Liver (tissue), 9 donors: ENCODE measurements around the gene RASA4B. TPM values are rescaled to one million over a fixed set of nuclear protein-coding genes. Genes with fewer than 3 reads are reported as not detected.
"Not testable (repeated sequence)": the region's sequence is repeated elsewhere in the genome, so short reads cannot be mapped to it uniquely, and the experiment has no call there.

ENCODE experiments used
- DNase-seq: peaks from one replicate; pipeline ENCODE4 v3.0.0-alpha.2; 2017; ENCODE audit warnings: low spot score
- H3K27ac ChIP-seq, 2 donors: one replicate each; pipeline ENCODE4 v1.7.0; 2013; ENCODE audit warnings: inconsistent platforms in 2 of 2, low read length in 2 of 2, control low read depth in 1 of 2, low read depth in 1 of 2, mild to moderate bottlenecking in 1 of 2
- H3K27me3 ChIP-seq, 4 donors: one replicate each; pipeline versions ENCODE4 v1.6.1 to v1.7.0; 2013; ENCODE audit warnings: low read length in 3 of 4, inconsistent platforms in 1 of 4, mild to moderate bottlenecking in 1 of 4, moderate library complexity in 1 of 4; ENCODE audit not compliant: control insufficient read depth in 4 of 4, insufficient read depth in 4 of 4
- H3K36me3 ChIP-seq, 4 donors: one replicate each; pipeline versions ENCODE4 v1.6.1 to v1.7.0; 2013; ENCODE audit warnings: low read length in 3 of 4, mild to moderate bottlenecking in 3 of 4, low read depth in 1 of 4, moderate library complexity in 1 of 4; ENCODE audit not compliant: control insufficient read depth in 4 of 4, insufficient read depth in 3 of 4
- H3K4me1 ChIP-seq, 4 donors: one replicate each; pipeline versions ENCODE4 v1.6.1 to v1.7.0; 2013; ENCODE audit warnings: low read length in 3 of 4, mild to moderate bottlenecking in 3 of 4, moderate library complexity in 1 of 4; ENCODE audit not compliant: control insufficient read depth in 4 of 4, insufficient read depth in 4 of 4
- H3K4me3 ChIP-seq, 3 donors: one replicate each; pipeline versions ENCODE4 v1.6.1 to v1.7.0; 2013; ENCODE audit warnings: low read length in 3 of 3, control low read depth in 1 of 3, low read depth in 1 of 3, mild to moderate bottlenecking in 1 of 3
- H3K9ac ChIP-seq, 2 donors: one replicate each; pipeline ENCODE4 v1.7.0; 2013; ENCODE audit warnings: low read length in 2 of 2, mild to moderate bottlenecking in 2 of 2, moderate library complexity in 2 of 2, control low read depth in 1 of 2, low read depth in 1 of 2
- H3K9me3 ChIP-seq, 4 donors: one replicate each; pipeline versions ENCODE4 v1.6.1 to v1.7.0; 2013; ENCODE audit warnings: low read length in 3 of 4; ENCODE audit not compliant: control insufficient read depth in 4 of 4
- WGBS: extraction: QIAGEN DNeasy Blood & Tissue Kit; methylation state at CpG from one replicate; pipeline ENCODE4 v1.1.7; 2013; 5-methylcytosine and 5-hydroxymethylcytosine counted together
- polyA plus RNA-seq, 2 donors: library from polyadenylated mRNA; stranded (reverse) in 1 of 2; unstranded in 1 of 2; fragments of 200-250 nt in 1 of 2; fragments of >200 nt in 1 of 2; fragmentation: Nextera tagmentation in 1 of 2; extraction: Ambion mirVana in 1 of 2; gene quantifications; one replicate each; pipeline versions ENCODE4 v1.2.1 to v1.2.3, GENCODE V29; 2013 to 2015
- total RNA-seq, 2 donors: library from RNA; depleted of rRNA; stranded (reverse); fragments of >200 nt; gene quantifications; one replicate each; pipeline ENCODE4 v1.2.3, GENCODE V29; 2014
- donor health status: healthy.
- donor health status: healthy.
- donor health status: healthy.
- donor health status: healthy.
- donor health status: healthy.

Gene RASA4B
- total and polyA plus RNA-seq, 4 donors = 0.62 to 4.8 (median 0.74) TPM

GRCh38 chr7:102540604-102541003, 23.0 kb upstream of the RASA4B start:
- not testable (repeated sequence) for DNase-seq, H3K4me1 ChIP-seq
- 97% methylated on average over 4 of the region's 6 CpGs for WGBS

DNA sequence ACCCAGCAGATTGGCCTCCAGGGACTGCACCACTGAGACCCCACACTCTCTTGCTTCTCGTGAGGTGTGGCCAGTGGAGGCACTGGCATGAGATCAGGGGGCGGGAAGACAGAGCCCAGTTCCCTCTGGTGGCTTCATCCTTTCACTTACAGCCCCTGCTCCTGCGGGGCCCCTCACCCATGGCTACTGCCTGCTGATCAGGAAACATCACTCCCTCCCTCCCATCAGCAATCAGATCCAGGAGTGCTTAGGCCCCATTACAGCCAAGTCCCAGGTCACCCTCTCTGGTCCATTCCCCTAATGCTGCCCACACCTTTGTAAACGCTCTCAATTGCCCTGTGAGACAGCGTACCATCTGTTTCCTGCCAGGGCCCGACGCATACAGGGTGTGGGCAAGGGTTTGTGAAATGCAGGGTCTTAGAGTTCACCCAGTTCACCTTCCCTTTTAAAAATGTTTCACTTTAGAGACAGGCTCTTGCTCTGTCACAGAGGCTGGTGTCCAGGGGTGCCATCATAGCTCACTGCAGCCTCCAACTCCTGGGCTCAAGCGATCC, 17.6 kb upstream of the RASA4B start:
- DNase-seq = peak; percentile 20
- not testable (repeated sequence) for H3K27me3 ChIP-seq, H3K27ac ChIP-seq, H3K4me3 ChIP-seq, H3K9me3 ChIP-seq, H3K9ac ChIP-seq, H3K4me1 ChIP-seq, H3K36me3 ChIP-seq
- WGBS = 70% methylated on average over 3 of the region's 8 CpGs

More at GRCh38 chr7:102540604-102541003, 23.0 kb upstream of the RASA4B start:
- not testable (repeated sequence) for H3K9ac ChIP-seq, H3K4me3 ChIP-seq, H3K9me3 ChIP-seq, H3K36me3 ChIP-seq, H3K27ac ChIP-seq, H3K27me3 ChIP-seq

GRCh38 chr7:102532127-102532526, 14.6 kb upstream of the RASA4B start:
- not testable (repeated sequence) for H3K4me1 ChIP-seq, H3K27me3 ChIP-seq, H3K27ac ChIP-seq, H3K9ac ChIP-seq, DNase-seq, H3K4me3 ChIP-seq, H3K9me3 ChIP-seq, H3K36me3 ChIP-seq
- WGBS = 100% methylated on average over 2 of the region's 2 CpGs

DNA sequence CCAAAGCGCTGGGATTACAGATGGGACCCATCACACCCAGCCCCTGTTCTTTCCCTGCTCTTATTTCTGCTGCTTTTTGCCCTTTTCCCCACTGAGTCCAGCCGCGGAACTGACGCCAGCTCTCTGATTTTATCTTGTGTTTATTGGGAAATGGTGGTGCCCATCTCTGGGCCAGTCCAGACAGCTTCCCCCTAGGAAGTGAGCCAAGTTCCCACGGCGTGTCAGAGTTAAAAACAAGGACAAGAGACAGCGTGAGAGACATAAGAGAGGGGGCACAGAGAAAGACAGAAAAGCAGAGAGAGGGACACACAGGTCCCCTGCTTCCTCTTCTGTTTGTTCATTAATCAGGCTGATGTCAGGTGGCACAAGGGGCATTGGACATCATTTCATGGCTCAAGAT, 14.0 kb upstream of the RASA4B start:
- not testable (repeated sequence) for H3K36me3 ChIP-seq, DNase-seq, H3K9me3 ChIP-seq, H3K4me1 ChIP-seq, H3K9ac ChIP-seq, H3K4me3 ChIP-seq, H3K27me3 ChIP-seq, H3K27ac ChIP-seq
- no CpG with 5 or more reads among the region's 7 CpGs for WGBS

DNA sequence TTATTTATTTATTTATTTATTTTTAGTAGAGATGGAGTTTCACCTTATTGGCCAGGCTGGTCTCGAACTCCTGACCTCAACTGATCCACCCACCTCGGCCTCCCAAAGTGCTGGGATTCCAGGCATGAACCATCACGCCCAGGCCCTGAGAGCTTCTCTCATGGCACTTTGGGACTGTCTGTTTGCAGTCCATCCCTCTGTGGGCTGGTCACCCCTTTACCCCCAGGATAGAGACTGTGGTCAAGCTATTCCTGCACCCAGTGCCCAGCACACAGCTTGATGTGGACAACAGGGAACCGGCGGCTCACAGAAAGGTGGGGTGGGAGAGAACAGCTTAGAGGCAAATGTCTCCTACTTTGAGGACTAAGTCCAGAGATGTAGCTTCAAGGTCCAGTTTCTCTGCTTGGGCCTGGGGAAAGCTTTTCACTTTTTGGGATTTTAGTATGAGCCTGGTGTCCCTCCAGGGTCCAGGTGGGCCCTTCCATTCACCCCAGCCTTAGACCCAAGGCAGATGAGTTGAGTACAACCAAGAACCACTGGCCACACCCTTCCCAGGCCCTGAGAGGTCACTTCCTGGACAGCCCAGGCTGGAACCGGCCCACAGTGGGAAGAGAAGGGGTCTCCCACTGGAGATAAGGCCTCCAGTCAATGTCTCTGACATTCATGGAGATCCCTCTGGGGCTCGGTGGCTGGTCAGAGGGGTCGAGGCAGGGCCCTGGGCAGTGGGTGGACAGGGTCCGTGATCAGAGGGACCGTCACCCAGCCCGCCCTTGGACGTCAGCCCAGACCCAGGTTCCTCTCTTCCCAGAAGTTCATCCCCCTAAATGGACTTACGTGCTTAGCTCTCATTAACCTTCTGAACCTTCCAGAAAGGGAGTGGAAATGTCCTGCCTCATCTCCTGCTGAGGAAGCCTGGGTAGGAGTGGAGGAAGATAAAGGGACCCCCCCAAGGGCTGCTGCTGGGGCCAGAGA, 10.5 kb upstream of the RASA4B start:
- H3K9me3 ChIP-seq, H3K27me3 ChIP-seq, DNase-seq, H3K36me3 ChIP-seq, H3K27ac ChIP-seq, H3K9ac ChIP-seq, H3K4me3 ChIP-seq, H3K4me1 ChIP-seq: not testable (repeated sequence)
- 100% methylated on average over 2 of the region's 13 CpGs for WGBS

- H3K4me3 ChIP-seq, H3K9me3 ChIP-seq, H3K4me1 ChIP-seq, H3K36me3 ChIP-seq, H3K9ac ChIP-seq, H3K27me3 ChIP-seq, DNase-seq, H3K27ac ChIP-seq: not testable (repeated sequence)
- 90% methylated on average over 1 of the region's 8 CpGs for WGBS
These were observed 9.6 kb upstream of the RASA4B start for GRCh38 chr7:102527182-102527581.

- WGBS = 76% methylated on average over 1 of the region's 2 CpGs
- H3K9me3 ChIP-seq, H3K36me3 ChIP-seq, H3K27ac ChIP-seq, H3K4me3 ChIP-seq, H3K4me1 ChIP-seq, DNase-seq, H3K9ac ChIP-seq, H3K27me3 ChIP-seq: not testable (repeated sequence)
These were observed 7.2 kb upstream of the RASA4B start for GRCh38 chr7:102524803-102525202.

DNA sequence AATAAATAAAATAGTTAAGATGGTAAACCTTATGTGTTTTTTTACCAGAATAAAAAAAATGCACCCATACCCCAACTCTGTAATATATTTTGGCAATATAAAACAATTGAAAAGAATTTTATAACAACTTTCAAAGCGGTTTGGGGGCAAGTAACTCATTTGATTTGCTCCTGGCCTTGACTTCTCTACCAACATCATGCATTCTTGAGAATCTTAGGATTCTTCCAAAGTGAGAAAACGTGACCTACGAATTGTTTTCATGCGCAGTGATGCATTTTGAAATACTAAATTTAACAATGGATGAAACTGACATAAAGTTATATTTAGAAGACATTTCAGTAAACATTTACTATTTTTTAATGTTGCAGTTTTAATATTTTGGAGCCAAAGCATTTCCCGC, 3.2 kb upstream of the RASA4B start:
- DNase-seq, H3K27me3 ChIP-seq, H3K9me3 ChIP-seq, H3K4me1 ChIP-seq, H3K4me3 ChIP-seq, H3K9ac ChIP-seq, H3K27ac ChIP-seq, H3K36me3 ChIP-seq: not testable (repeated sequence)
- 99% methylated on average over 3 of the region's 5 CpGs for WGBS
